GM18858 (cell line): ENCODE data around the gene CCRL2.
"Not testable (repeated sequence)": the region's sequence is repeated elsewhere in the genome, so short reads cannot be mapped to it uniquely, and the experiment has no call there.

Experiments used
- ATAC-seq: cut with Tn5 transposase; IDR thresholded peaks from one replicate; pipeline ENCODE4 v1.9.1; 2021; ENCODE audit not compliant: unreplicated experiment

Gene CCRL2

DNA sequence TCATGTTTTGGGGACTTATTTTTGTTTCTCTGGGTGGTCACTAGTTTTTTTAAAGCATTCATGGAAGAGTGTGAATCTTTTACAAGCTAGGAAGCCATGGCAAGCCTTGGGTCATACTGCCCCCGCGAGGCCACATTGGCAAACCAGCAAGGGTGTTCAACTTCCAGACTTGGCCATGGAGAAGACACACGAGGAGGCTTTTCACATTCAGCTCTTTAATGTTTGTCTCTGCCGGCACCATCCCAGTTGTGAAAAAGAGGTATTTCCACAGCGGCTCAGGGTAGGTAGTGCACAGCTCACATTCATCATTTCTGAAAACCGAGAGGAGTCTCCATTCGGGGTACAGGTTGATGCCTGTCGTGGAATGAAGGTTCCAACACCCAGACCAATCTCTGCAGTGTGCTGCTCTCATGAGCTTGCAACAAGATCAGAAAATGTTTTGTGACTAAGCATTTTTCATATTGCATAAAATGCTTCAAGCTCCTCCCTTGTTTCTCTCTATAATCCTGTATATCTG is 28.6 kb upstream of the CCRL2 start:
- ATAC-seq, result no peak

DNA sequence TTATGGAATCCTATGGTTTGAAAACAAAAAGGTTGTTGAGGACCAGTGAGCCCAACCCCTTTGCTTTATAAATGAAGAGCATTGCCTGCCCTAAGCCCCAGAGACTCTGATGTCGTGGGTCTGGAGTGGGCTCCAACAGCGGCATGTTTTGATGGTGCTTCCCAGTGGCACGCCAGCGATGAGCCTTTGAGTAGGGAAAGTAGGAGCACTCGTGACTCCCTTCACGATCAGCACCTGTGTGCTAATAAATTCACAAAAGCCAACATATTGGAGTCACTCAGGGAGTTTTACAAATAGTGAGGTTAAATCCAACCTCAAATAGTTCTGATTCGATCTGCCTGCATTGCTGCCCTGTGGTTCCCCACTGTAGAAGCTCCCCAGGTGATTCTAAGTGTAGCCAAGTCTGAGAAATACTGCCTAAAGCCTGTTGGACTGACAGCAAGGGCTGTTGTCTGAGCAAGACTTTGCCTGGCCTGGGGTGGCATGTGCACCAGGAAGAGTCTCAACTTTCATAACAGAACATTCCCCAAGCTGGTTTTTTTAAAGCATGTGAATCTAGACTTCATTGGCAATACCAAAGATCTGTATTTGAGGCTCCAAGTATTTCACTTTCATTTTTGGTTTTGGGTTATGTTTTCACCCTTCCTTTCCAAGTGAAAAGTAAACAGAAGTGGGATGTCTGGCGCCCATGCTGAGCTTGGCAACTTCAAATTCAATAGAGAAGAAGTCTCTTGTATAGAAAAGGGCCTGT is 26.4 kb upstream of the CCRL2 start:
- no peak for ATAC-seq

DNA sequence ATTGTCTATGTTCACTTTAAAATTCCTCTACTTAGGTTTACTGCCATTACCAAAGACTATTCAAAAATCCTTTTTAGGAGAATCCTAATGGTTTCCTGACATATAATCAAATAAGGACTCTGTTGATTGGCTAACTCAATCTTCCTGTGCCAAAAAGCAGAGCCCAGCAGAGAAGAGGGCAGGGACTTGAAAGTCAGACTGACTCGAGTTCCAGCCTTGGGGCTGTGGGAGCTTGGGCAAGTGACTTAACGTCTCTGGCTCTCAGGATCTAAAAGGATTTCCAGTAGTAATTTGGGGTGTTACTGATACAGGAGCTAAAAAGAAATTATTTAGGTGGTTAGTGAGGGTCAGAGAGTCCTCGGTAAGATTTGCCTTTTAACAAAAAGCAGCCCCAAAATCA is 25.4 kb upstream of the CCRL2 start:
- ATAC-seq, result no peak

DNA sequence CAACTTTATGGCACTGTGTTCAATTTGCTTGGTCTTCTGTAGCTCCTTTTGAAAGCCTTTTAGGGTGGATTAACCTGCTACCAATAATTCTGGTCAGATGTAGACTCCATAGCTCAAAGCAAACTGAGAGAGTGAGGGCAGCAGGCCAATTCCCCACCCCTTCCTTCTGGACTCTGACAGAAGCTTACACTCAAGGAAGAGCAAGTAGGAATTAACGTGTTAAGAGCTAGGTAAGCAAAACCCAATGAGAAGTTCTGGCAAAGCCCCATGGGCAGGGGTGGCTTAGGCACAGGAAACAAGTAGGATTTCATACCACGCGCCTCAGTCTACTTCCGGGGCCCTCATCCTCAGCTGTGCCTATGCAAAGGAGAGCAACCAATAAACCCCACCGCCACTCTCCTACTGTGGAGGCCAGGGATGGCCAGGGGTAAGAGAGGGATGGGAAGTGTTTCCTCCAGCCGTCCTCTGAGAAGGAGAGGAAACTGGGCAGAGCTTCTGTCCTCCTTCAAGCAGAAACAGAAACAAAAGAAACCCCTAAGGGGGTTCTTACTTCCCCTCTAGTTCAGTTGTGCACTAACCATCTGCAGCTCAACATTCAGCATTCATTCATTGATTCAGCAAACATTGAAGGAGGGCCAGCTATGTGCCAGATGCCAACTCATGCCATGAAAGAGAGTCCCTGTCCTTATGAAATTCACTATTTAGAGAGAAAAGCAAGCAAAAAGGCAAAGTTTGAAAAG is 23.7 kb upstream of the CCRL2 start:
- no peak for ATAC-seq

DNA sequence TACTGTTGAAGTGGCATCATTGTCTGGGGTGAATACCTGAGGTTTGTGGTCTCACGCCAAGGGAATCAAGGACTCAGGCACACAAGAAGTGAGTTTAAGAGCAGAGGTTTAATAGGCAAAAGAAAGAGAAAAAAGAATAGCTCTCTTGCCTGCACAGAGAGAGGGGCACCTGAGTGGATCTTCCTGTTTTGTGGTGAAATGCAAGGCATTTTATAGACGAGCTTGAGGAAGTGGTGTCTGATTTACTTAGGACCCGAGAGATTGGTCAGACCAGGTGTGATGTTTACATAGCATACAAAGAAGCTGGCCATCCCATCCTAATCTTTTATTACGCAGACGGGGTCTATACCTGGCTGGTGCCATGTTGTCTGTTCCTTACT is 23.1 kb upstream of the CCRL2 start:
- ATAC-seq, result no peak

DNA sequence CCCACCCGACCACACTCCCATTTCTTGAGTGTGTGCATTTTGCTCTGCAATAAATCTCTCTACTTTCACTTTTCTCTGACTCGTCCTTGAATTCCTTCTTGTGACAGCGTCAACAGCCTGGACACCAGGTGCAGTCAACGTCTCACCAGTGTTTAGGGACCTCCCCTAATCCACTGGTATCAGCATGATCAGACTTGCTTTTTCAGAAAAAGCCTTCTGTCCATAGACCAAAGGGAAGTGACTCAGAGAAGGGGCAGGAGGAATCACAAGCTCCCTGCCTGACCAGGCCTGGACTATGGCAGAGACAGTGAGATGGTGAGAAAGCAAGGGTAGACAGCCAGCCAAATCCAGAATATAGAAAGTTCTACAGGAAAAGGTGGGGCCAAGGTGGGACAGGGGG is 20.9 kb upstream of the CCRL2 start:
- no peak for ATAC-seq

DNA sequence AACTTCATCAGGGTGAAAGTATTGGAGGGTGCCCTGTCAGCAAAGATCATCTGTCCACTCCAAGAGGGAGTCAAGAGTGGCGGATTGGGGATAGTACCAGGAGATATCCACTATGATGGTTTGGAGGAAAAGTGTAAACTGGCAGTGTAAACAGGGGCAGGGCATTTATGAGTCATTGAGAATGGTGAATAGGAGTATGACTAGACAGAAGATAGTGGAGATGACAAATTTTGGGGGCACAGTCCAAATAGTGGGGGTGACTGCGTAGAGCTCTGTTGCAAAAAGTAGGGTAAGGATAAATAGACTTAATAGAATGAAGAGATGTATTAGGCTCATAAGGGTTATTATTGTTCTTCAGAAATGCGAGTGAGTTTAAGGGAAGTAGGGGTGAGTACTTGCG is 18.2 kb upstream of the CCRL2 start:
- ATAC-seq, result not testable (repeated sequence)

DNA sequence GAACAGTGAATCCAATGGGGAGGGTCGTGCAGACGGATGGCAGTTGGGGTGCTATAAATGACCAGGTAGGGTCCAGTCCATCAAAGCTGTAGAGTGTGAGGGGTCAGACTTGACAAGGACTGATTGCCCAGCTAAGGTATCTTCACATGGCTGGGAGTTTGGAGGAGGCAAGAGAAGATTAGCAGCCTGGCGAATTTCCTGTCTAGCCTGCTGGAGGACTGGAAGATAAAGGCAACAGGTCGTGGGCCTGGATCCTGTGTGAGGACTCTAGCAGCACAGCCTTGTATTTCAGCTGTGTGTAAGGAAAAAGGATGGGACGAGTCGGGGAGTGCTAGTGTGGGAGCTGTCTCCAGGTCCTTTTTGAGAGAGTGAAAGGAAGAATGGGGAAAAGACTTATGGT is 17.8 kb upstream of the CCRL2 start:
- no peak for ATAC-seq

DNA sequence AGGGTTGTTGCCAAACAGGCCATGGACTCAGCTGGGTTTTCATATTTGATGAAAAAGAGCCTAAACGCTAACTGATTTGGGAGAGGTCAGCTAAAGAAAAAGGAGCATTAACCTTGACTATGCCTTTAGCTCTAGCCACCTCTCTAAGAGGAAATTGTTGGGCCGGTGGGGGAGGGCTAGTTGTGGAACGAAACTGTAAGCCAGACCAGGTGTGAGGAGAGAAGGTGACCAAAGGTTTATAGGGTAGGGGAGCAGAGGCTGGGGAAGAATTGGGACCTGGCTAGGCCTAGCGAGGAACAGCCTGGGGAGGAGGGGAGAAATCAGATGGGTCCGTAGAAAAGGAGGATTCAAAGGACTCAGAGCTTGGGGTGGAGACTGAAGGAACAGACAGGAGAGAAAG is 15.5 kb upstream of the CCRL2 start:
- ATAC-seq, result not testable (repeated sequence)

DNA sequence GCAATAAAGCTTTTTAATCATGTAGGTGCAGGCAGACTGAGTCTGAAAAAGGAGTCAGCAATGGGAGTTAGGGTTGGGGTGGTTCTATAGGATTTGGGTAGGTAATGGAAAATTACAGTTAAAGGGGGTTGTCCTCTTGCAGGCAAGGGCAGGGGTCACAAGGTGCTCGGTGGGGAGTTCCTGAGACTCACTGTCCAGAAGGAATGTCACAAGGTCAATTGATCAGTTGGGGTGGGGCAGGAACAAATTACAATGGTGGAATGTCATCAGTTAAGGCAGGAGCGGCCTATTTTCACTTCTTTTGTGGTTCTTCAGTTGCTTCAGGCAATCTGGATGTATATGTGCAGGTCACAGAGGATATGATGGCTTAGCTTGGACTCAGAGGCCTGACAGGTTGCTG is 14.0 kb upstream of the CCRL2 start:
- ATAC-seq, result no peak

DNA sequence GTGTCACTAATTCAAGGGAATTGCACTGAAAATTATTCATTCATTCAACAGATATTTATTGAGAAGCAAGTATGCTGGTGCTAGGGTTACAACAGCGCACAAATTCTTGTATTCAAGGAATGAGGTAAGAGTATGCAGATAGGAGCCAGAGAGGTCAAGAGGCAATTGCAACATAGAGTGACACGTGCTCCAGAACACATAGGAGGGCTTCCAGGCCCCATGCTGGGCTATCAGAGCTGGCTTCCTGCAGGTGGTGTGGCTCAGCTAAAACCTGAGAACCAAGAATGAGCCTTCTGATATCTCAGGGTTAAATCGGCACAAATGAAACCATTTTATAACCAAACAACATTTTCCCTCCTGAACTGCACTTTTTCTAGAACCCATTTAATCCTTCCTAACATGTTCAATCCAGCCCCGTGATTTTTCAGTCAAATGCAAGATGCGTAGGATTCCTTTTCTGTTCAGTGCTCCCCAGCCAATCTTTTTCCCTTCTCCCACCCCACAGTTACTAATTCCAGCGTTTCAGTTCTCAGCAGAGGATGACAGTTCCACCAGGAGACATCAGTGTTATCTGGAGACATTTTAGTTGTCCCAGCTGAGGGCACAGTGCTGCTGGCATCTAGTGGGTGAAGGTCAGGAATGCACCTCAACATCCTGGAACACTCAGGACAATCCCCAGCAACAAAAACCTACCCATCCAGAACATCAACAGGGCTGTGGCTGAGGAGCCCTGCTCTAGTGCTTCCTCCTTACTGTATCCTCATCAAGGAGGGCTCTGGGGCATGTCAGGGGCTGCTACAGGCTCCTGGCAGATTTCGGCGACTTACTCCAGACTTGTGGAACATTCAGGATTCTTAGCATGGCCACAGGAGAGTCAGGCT is 13.3 kb upstream of the CCRL2 start:
- ATAC-seq, result no peak

DNA sequence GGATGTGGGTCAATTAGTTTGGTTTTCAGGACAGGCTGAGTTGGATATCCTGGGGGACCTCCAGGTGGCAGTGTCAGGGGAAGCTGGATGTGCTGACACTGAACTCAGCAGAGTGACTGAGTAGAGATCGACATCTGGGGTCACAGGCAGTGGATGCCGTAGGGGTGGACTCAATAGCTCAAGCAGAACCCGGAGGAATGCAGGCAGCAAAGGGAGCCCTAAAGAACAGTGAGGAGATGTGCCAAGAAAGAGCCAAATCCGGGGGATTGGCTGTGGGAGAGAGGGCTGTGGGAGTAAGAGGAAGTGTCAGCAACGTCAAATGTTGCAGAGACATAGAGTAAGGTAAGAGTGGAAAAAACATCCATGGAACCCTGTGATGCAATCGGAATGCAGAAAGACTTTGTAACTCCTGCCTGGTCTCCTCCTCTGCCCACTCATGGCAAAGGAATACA is 11.8 kb upstream of the CCRL2 start:
- no peak for ATAC-seq

DNA sequence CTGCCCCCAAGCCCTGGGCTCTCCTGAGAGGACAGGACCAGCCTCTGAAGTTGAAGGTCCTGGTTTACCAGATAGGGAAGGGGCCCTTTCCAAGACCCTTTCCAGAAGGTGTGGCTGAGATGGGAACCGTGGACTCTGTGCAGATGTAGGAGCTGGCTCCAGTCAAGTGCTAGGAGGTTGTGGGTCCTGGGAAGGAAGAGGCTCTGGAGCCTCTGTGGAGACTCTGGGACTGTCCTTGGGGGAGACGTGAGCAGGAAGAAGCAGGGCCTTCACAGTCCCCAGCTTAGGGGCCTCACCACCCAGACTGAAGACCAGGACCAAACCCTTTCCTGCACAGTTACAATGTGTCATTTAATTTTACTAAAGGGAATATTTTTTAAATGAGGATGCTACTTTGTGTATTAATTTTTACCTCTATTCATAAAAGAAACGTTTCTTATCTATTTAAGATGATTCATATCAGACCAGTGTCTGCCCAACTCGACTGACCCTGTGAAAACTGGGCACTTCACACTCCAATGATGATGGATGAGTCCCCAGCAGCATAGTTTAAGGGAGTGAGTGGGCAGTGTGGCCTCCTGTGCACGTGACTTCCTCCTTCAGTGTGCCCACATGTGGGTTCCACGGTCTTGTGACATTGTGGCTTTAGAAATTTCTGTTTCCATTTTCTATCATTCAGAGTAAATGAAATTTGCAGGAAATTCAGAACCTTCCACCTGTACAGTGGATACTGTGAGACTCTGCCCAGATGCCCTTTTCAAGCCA is 11.1 kb upstream of the CCRL2 start:
- no peak for ATAC-seq

DNA sequence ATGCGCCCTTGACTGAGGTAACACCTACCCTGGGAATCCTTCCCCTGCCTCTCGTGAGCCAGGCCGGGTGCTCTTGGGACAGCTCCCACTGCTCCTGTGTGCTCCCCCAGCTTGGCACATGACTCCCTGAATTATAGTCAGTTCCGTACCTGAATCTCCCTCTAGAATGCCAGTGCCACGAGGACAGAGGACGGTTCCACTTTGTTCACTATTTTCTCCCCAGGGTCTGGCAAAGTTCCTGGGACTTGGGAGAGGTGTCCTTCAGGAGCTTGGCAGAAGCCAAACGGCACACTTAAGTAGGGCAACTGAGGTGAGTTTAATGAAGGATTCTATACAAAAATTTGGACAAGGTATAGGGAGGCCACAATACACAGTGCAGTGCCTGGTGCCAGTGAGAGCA is 9.9 kb upstream of the CCRL2 start:
- ATAC-seq, result no peak

DNA sequence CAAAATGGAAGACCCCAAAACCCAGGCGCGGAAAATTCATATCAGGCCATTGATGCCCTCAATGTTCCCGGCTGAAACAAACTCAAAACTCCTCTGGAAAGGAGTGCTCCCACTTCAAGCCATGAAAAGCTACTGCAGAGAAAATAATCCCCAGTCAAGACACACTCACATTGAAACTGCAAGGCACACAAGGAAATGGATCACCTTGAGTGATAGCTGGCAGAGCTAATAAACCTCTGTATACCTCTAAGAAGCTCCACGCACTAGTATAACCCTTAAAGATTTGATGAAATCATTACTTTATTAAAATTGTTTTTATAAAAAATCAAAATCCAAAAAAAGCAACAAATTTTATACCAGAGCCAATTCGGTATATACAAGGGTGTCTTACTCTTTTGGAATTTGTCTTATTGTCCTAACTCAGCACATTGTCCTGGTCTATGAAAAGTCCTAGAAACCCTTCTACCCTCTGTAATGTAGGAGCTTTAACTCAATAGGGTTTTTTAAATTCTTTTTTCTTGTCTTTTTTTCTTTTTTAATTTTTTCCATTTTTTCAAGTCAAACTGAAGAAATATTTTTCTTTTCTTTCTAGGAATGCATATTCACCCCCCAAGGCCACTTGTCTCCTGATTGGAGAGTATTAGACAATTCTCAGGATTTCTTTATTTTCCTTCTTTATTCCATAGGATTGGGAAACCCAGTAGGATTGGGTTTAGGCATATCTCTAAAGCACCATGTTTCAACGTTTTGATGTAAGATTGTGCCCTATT is 8.7 kb upstream of the CCRL2 start:
- ATAC-seq, result no peak

DNA sequence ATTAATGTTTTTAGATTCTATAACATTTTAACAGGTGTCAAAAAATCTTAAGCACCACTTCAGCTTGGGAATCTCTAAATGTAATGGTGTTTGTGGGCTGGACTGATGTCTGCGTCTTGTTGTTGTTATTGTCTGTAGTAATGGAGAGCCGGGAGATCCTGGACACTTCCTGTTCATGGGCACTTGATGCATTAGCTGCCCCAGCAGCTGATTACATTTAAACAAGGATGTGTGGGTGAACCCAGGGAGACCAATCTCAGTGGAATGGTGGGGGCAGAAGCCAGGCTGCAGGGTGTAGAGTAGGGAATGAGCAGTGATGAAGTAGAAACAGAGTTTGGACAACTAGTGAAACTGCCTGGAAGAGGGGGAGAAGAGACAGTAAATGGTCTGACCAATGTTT is 8.0 kb upstream of the CCRL2 start:
- no peak for ATAC-seq

DNA sequence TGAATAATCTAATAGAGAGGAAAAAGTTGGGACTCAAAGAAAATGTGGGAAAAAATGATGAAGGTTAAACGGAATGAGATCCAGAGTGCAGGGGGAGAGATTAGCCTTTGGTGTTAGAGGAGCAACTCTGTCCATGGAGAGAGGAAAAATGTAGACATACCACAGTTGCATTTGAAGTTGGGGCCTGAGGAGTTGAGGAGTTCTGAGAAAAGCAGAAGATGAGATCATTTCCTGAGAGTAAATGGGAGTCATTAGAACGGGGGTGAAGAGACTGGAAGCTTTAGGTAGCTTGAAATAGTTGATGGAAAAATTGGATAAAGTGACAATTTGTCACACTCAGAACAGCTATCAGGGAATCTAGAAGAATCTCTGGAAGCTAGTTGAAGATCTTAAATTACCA is 7.5 kb upstream of the CCRL2 start:
- ATAC-seq, result no peak

DNA sequence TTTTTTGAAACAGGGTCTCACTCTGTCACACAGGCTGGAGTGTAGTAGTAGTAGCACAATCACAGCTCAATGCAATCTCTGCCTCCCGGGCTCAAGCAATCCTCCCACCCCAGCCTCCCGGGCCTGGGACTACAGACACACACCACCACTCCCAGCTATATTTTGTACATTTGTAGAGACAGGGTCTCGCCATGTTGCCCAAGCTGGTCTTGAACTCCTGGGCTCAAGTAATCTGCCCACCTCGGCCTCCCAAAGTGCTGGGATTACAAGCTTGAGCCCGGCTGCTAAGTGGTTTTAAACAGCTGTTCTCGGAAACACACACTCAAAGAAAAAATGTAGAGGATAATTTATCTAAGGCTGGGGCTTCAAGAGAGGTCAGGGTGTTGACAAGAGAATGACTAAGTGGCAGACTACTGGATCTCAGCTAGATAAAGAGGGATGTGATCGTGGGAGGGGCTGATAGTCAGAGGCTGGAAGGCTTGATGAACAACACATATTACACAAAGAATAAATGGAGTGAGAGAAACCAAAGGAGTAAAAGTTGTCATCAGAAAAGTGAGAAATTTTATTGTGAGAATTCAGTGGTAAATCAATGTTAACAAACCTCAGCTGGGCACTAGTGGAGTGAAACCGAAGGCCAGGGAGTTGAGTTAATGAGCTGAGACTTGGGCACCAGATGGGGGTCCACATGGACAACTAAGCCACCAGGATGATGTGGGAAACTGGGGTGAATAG is 6.9 kb upstream of the CCRL2 start:
- no peak for ATAC-seq

DNA sequence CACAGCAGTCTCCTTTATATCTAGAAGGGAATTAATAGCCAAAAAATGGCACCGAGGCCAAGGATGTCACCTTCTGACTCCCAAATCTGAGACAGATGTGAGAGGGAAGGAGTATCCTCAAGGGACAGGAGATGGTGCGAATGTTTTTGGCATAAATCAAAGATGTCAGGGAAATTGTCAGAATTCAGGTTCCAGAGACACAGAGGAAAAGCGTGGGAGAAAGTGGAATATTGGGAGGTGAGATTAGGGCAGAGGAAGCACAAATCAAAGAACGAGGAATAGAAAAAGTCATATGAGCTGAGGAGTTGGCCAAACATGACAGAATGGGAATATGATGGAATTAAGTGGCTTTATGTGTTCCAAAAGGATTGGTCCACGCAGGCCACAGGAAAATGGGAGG is 6.2 kb upstream of the CCRL2 start:
- no peak for ATAC-seq
